Prostate gland (tissue), 2 donors: ENCODE results near the gene ANO2. TPM values are rescaled to one million over a fixed set of nuclear protein-coding genes. Genes with fewer than 3 reads are reported as not detected.
"Not testable (repeated sequence)": the region's sequence is repeated elsewhere in the genome, so short reads cannot be mapped to it uniquely, and the experiment has no call there.

Source experiments
- DNase-seq: peaks from one replicate; pipeline ENCODE4 v3.0.0-alpha.2; 2019; ENCODE audit warnings: low spot score
- H3K27ac ChIP-seq, 2 donors: fragments of 200-600 bp; sonication (generic); 2 replicates each; pipeline ENCODE4 v1.5.1; 2017 to 2019
- H3K27me3 ChIP-seq: fragments of 200-600 bp; sonication (generic); replicated peaks from 2 replicates; pipeline ENCODE4 v1.5.1; 2019; ENCODE audit not compliant: insufficient read depth
- H3K36me3 ChIP-seq, 2 donors: fragments of 200-600 bp; sonication (generic); 1 replicate in 1 of 2; 2 replicates in 1 of 2; pipeline versions ENCODE4 v1.5.1 to v1.8.1; 2017 to 2019
- H3K4me1 ChIP-seq: fragments of 200-600 bp; sonication (generic); replicated peaks from 2 replicates; pipeline ENCODE4 v1.5.1; 2019
- H3K4me3 ChIP-seq, 2 donors: fragments of 200-600 bp; sonication (generic); 2 replicates each; pipeline ENCODE4 v1.5.1; 2017 to 2019
- H3K9me3 ChIP-seq: fragments of 200-600 bp; sonication (generic); 2 replicates; pipeline ENCODE4 v1.5.1; 2017
- POLR2A ChIP-seq: fragments of 450-650 bp; IDR thresholded peaks from one replicate; pipeline ENCODE4 v1.6.1; 2016; ENCODE audit warnings: antibody characterized with exemption, mild to moderate bottlenecking
- POLR2AphosphoS5 ChIP-seq: sonication (generic); formaldehyde crosslinking; IDR thresholded peaks from one replicate; pipeline ENCODE4 v1.6.1; 2017; ENCODE audit warnings: antibody characterized with exemption
- WGBS: methylation state at CpG from one replicate; pipeline ENCODE4 v1.1.5; 2018; 5-methylcytosine and 5-hydroxymethylcytosine counted together
- intact Hi-C: fragments of 100-400 bp; cut with DNase I; formaldehyde crosslinking; loops from one replicate; pipeline ENCODE4 v1.14.2; 2022
- total RNA-seq, 2 donors: library from RNA; depleted of rRNA; stranded (reverse); fragments of >200 nt; gene quantifications; one replicate each; pipeline ENCODE4 v1.1.0, GENCODE V29; 2016
- TF ChIP-seq, protein P1 (sequence below), 4 experiments: fragments of 200-600 bp in 2 of 4; fragments of 450-650 bp in 2 of 4; sonication (generic) in 2 of 4; IDR thresholded peaks; 1 replicate in 3 of 4; 2 replicates in 1 of 4; pipeline ENCODE4 v1.5.1; 2016 to 2019; ENCODE audit warnings: antibody characterized with exemption in 4 of 4, mild to moderate bottlenecking in 2 of 4, moderate library complexity in 2 of 4

The ANO2 gene
- total RNA-seq, 2 donors from 2014 or later, result 0.64 to 7.0 TPM

DNA sequence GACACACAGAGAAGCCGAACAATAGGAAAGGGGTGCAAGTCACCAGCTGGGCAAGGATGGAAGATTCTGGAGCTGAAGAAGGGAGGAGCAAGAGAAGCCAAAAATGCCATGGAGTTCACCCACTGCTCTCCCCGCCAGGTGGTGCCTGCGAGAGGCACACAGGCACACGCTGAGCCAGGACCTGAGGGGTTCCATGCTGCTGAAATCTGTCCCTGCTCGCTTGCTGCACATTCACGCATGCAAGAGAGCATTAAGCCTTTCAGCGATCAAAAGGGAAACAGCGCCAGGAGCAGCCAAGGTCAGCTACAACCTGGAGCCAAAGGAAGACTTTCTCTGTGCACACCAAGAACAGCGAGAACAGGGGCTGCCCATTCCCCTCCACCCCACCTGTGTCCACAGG is 104.1 kb downstream of the ANO2 start:
- TF ChIP-seq POLR2A, result no peak
- TF ChIP-seq, protein P1, sequence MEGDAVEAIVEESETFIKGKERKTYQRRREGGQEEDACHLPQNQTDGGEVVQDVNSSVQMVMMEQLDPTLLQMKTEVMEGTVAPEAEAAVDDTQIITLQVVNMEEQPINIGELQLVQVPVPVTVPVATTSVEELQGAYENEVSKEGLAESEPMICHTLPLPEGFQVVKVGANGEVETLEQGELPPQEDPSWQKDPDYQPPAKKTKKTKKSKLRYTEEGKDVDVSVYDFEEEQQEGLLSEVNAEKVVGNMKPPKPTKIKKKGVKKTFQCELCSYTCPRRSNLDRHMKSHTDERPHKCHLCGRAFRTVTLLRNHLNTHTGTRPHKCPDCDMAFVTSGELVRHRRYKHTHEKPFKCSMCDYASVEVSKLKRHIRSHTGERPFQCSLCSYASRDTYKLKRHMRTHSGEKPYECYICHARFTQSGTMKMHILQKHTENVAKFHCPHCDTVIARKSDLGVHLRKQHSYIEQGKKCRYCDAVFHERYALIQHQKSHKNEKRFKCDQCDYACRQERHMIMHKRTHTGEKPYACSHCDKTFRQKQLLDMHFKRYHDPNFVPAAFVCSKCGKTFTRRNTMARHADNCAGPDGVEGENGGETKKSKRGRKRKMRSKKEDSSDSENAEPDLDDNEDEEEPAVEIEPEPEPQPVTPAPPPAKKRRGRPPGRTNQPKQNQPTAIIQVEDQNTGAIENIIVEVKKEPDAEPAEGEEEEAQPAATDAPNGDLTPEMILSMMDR (IDR thresholded peaks at IDR 0.05), result no peak
- no peak for TF ChIP-seq POLR2AphosphoS5
- no peaks in the 10 kb centered on the region for H3K27me3 ChIP-seq
- no peak overlapping the region for H3K4me3 ChIP-seq
- no peaks in the 10 kb centered on the region for H3K9me3 ChIP-seq
- H3K27ac ChIP-seq, result no peak overlapping the region
- no peaks in the 10 kb centered on the region for H3K36me3 ChIP-seq
- no peak for DNase-seq
- intact Hi-C loops, result no loop called here
- no peaks in the 10 kb centered on the region for H3K4me1 ChIP-seq
- 73% methylated on average over 9 of the region's 9 CpGs for WGBS

DNA sequence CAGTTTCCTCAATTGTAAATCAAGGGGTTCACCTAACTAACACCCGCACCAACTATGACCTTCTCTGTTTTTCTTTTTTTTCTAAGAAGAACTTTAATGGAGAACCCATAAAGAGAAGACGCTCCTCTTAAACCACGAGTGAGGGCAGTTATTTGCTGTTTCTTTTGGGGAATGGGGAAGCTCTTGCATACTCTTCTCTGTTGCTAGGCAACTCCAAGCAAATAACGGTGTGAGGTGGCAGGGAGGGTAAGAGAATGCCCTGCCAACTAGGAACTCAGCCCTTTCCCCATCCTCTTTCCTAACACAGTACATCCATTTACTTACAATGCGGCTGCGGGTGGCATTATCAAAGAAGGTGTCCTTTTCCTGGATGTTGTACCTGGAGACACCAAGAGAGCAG is 114.9 kb downstream of the ANO2 start:
- no peaks in the 10 kb centered on the region for H3K27me3 ChIP-seq
- no peak overlapping the region for H3K4me3 ChIP-seq
- H3K36me3 ChIP-seq, result no peaks in the 10 kb centered on the region
- no peaks in the 10 kb centered on the region for H3K9me3 ChIP-seq
- no peak for DNase-seq
- intact Hi-C loops, result no loop called here
- H3K4me1 ChIP-seq, result no peaks in the 10 kb centered on the region
- 45% methylated on average over 6 of the region's 6 CpGs for WGBS
- no peak overlapping the region for H3K27ac ChIP-seq
- TF ChIP-seq POLR2A, result no peak
- no peak for TF ChIP-seq POLR2AphosphoS5
- TF ChIP-seq, protein P1 (IDR thresholded peaks at IDR 0.05), result no peak

GRCh38 chr12:5827591-5827990 is 117.5 kb downstream of the ANO2 start:
- DNase-seq, result no peak
- TF ChIP-seq POLR2AphosphoS5, result no peak
- TF ChIP-seq, protein P1 (IDR thresholded peaks at IDR 0.05), result no peak
- TF ChIP-seq POLR2A, result no peak
- Histone ChIP-seq H3K4me3 (no peak overlapping the region), H3K4me1 (no peaks in the 10 kb centered on the region), H3K9me3 (no peaks in the 10 kb centered on the region), H3K27me3 (no peaks in the 10 kb centered on the region), H3K36me3 (no peaks in the 10 kb centered on the region), H3K27ac (no peak overlapping the region)
- intact Hi-C loops, result no loop called here
- 73% methylated on average over 22 of the region's 22 CpGs for WGBS

DNA sequence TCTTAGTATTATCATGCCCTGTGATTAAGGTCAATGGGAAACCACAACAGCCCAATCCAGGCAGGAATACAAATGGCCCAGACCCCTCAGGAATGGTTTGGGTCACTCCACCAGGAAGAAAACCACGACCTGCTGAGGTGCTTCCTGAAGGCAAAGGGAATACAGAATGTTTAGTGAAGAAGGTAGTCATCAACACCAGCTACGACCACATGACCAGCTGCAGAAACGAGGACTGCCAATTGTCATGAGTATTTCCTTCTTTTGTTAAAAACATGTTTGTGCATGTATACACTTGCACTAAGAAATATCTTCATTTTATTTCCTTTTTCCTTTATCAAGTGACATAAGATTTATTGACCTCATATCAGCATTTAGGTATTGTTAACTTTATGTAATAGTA is 119.3 kb downstream of the ANO2 start:
- H3K9me3 ChIP-seq, H3K27me3 ChIP-seq, H3K27ac ChIP-seq, DNase-seq, H3K4me1 ChIP-seq, H3K36me3 ChIP-seq, H3K4me3 ChIP-seq, intact Hi-C loops: not testable (repeated sequence)
- 49% methylated on average over 3 of the region's 3 CpGs for WGBS

- H3K9me3 ChIP-seq, H3K27ac ChIP-seq, intact Hi-C loops, H3K4me3 ChIP-seq, H3K36me3 ChIP-seq, DNase-seq, H3K27me3 ChIP-seq, H3K4me1 ChIP-seq: not testable (repeated sequence)
- 93% methylated on average over 1 of the region's 1 CpG for WGBS
Measured at GRCh38 chr12:5818877-5819276, 126.2 kb downstream of the ANO2 start.

DNA sequence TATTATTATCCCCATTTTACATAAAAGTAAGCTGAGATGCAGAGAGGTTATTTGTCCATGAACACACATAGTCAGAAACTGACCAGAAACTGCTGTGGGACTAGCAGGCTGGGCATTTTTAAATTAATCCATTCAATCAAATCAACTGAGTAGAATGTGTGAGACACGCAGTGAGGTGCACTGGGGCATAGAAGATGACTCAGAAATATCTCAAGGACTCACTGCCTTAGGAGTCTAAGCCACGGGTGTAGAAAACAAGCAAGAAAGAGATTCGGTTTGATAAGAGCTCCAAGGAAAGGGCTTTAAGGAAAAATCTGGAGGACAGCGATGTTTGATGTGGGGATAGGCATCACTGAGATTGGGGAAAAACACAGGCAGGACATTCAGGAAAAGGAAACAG is 127.8 kb downstream of the ANO2 start:
- no peaks in the 10 kb centered on the region for H3K9me3 ChIP-seq

More for the DNA sequence above, 127.8 kb downstream of the ANO2 start:
- WGBS, result 86% methylated on average over 4 of the region's 4 CpGs
- H3K27ac ChIP-seq, result no peak overlapping the region
- intact Hi-C loops, result no loop called here
- TF ChIP-seq, protein P1 (IDR thresholded peaks at IDR 0.05), result no peak
- TF ChIP-seq POLR2A (no peak), POLR2AphosphoS5 (no peak)
- H3K4me3 ChIP-seq, result no peak overlapping the region
- no peaks in the 10 kb centered on the region for H3K36me3 ChIP-seq
- no peak for DNase-seq
- no peaks in the 10 kb centered on the region for H3K4me1 ChIP-seq
- H3K27me3 ChIP-seq, result no peaks in the 10 kb centered on the region
